IMR-90 (cell line): ENCODE measurements around the gene CNOT6. TPM values are rescaled to one million over a fixed set of nuclear protein-coding genes. Genes with fewer than 3 reads are reported as not detected.

ENCODE experiments used
- ATAC-seq: fragments of 200-7000 bp; cut with Tn5 transposase; 2 replicates; pipeline ENCODE4 v1.9.1; 2020; ENCODE audit warnings: low read depth, mild to moderate bottlenecking, moderate library complexity
- BruUV-seq: library from RNA; stranded (reverse); fragments of 400-500 nt; replicated peaks from 2 replicates; lab custom pipeline; 2021; lab: Mats Ljungman, UMichigan
- CTCF ChIA-PET: fragments of 300-600 bp; formaldehyde crosslinking; extraction: SDS; loops from one replicate; lab custom pipeline; 2021; ENCODE audit warnings: antibody characterized with exemption; lab: Yijun Ruan, JAX
- POLR2A ChIA-PET: fragments of 300-600 bp; sonication (Branson Sonifier 250); formaldehyde crosslinking; loops from one replicate; lab custom pipeline; 2022; ENCODE audit warnings: antibody characterized with exemption; ENCODE audit not compliant: unreplicated experiment; lab: Charles Lee
- DNase-seq: peaks from one replicate; pipeline ENCODE4 v3.0.0; 2013
- H2AFZ ChIP-seq: replicated peaks from 2 replicates; pipeline ENCODE3; 2013; ENCODE audit warnings: low read length, mild to moderate bottlenecking; ENCODE audit not compliant: poor library complexity
- H2AK5ac ChIP-seq: 2 replicates; pipeline ENCODE4 v1.6.1; 2013; ENCODE audit warnings: low read depth, low read length, inconsistent platforms
- H2AK9ac ChIP-seq: replicated peaks from 2 replicates; pipeline ENCODE3; 2013; ENCODE audit warnings: mild to moderate bottlenecking, low read depth, low read length, moderate library complexity; ENCODE audit not compliant: poor library complexity
- H2BK120ac ChIP-seq: 2 replicates; pipeline ENCODE4 v1.6.1; 2013; ENCODE audit warnings: low read depth, low read length, inconsistent platforms
- H2BK15ac ChIP-seq: 3 replicates; pipeline ENCODE4 v1.6.1; 2013; ENCODE audit warnings: low read depth, low read length, inconsistent platforms
- H2BK20ac ChIP-seq: 2 replicates; pipeline ENCODE4 v1.6.1; 2013; ENCODE audit warnings: low read depth, mild to moderate bottlenecking, inconsistent platforms, low read length, moderate library complexity
- H2BK5ac ChIP-seq: 2 replicates; pipeline ENCODE4 v1.6.1; 2013; ENCODE audit warnings: mild to moderate bottlenecking, low read depth, low read length, inconsistent platforms; ENCODE audit not compliant: poor library complexity, severe bottlenecking
- H3K14ac ChIP-seq: replicated peaks from 2 replicates; pipeline ENCODE4 v1.6.1; 2013; ENCODE audit warnings: low read depth, low read length, inconsistent platforms
- H3K18ac ChIP-seq: 2 replicates; pipeline ENCODE4 v1.6.1; 2013; ENCODE audit warnings: low read depth, low read length, control low read depth
- H3K23ac ChIP-seq: 2 replicates; pipeline ENCODE4 v1.6.1; 2013; ENCODE audit warnings: low read depth, low read length, inconsistent platforms
- H3K27ac ChIP-seq: 2 replicates; pipeline ENCODE4 v1.5.1; 2013; ENCODE audit warnings: mild to moderate bottlenecking, control low read depth, low read length; ENCODE audit not compliant: insufficient read depth
- H3K27me3 ChIP-seq: 2 replicates; pipeline ENCODE4 v1.6.1; 2013; ENCODE audit warnings: low read length; ENCODE audit not compliant: control insufficient read depth, insufficient read depth
- H3K36me3 ChIP-seq: 2 replicates; pipeline ENCODE4 v1.6.1; 2013; ENCODE audit warnings: low read length, mixed read lengths; ENCODE audit not compliant: control insufficient read depth, insufficient read depth
- H3K4ac ChIP-seq: 2 replicates; pipeline ENCODE4 v1.6.1; 2013; ENCODE audit warnings: low read depth, low read length, inconsistent platforms
- H3K4me1 ChIP-seq: 2 replicates; pipeline ENCODE4 v1.6.1; 2013; ENCODE audit warnings: low read length, mixed read lengths; ENCODE audit not compliant: control insufficient read depth, insufficient read depth
- H3K4me2 ChIP-seq: 2 replicates; pipeline ENCODE4 v1.6.1; 2013; ENCODE audit warnings: low read depth, mild to moderate bottlenecking, control low read depth, low read length, moderate library complexity
- H3K4me3 ChIP-seq: 2 replicates; pipeline ENCODE4 v1.5.1; 2013; ENCODE audit warnings: low read depth, mild to moderate bottlenecking, control low read depth, low read length, moderate library complexity; ENCODE audit not compliant: insufficient read depth
- H3K56ac ChIP-seq: 2 replicates; pipeline ENCODE4 v1.6.1; 2013; ENCODE audit warnings: low read length, inconsistent platforms; ENCODE audit not compliant: insufficient read depth; ENCODE audit errors: extremely low read depth
- H3K79me1 ChIP-seq, 2 experiments: 2 replicates each; pipeline ENCODE4 v1.6.1; 2013; ENCODE audit warnings: low read length in 2 of 2, inconsistent platforms in 1 of 2, low read depth in 1 of 2
- H3K9ac ChIP-seq: 2 replicates; pipeline ENCODE4 v1.6.1; 2013; ENCODE audit warnings: low read depth, low read length, control low read depth
- H3K9me1 ChIP-seq: 2 replicates; pipeline ENCODE4 v1.6.1; 2013; ENCODE audit warnings: low read length, inconsistent platforms; ENCODE audit not compliant: insufficient read depth
- H3K9me3 ChIP-seq: 2 replicates; pipeline ENCODE4 v1.6.1; 2013; ENCODE audit warnings: low read length; ENCODE audit not compliant: control insufficient read depth, insufficient read depth
- H4K20me1 ChIP-seq: 2 replicates; pipeline ENCODE4 v1.6.1; 2013; ENCODE audit warnings: low read length, inconsistent platforms; ENCODE audit not compliant: insufficient read depth
- H4K5ac ChIP-seq: 2 replicates; pipeline ENCODE4 v1.6.1; 2013; ENCODE audit warnings: mild to moderate bottlenecking, low read depth, low read length, control low read depth
- H4K8ac ChIP-seq, 2 experiments: 2 replicates each; pipeline ENCODE4 v1.6.1; 2013; ENCODE audit warnings: low read depth in 2 of 2, low read length in 2 of 2, control low read depth in 1 of 2, inconsistent platforms in 1 of 2
- H4K91ac ChIP-seq: 2 replicates; pipeline ENCODE4 v1.6.1; 2013; ENCODE audit warnings: low read depth, low read length, inconsistent platforms; ENCODE audit not compliant: insufficient read depth
- BHLHE40 ChIP-seq: fragments of 150-350 bp; IDR thresholded peaks from 2 replicates; pipeline ENCODE4 v1.6.1; 2016; ENCODE audit warnings: mild to moderate bottlenecking, low read depth, low read length
- CHD1 ChIP-seq: IDR thresholded peaks from 2 replicates; pipeline ENCODE4 v1.6.1; 2012; ENCODE audit warnings: low read depth, low read length, improper control_type of control experiment
- WGBS, 2 experiments: methylation state at CpG; one replicate each; pipeline versions ENCODE4 v1.1.5 to v1.1.7; 2013; ENCODE audit warnings: missing lambda C conversion rate in 2 of 2; ENCODE audit not compliant: insufficient read length in 1 of 2; ENCODE audit errors: extremely low coverage in 2 of 2; 5-methylcytosine and 5-hydroxymethylcytosine counted together
- dilution Hi-C: fragments of 300-500 bp; cut with HindIII; formaldehyde crosslinking; loops from one replicate; pipeline ENCODE4 v1.14.3; 2018; ENCODE audit warnings: low sequenced_read_pairs; ENCODE audit not compliant: unreplicated experiment
- in situ Hi-C: fragments of 300-500 bp; cut with MboI; formaldehyde crosslinking; loops from 3 replicates; pipeline ENCODE4 v1.14.3; 2019; ENCODE audit warnings: low sequenced_read_pairs, inconsistent platforms, mixed read lengths
- intact Hi-C: fragments of 100-400 bp; cut with micrococcal nuclease; formaldehyde crosslinking; loops from 2 replicates; pipeline ENCODE4 v1.10.0; 2022
- polyA plus RNA-seq, 3 experiments: library from polyadenylated mRNA; depleted of rRNA; stranded (reverse); fragments of >200 nt; gene quantifications; 2 replicates each; pipeline ENCODE4 v1.2.3, GENCODE V29; 2012; ENCODE audit warnings: low replicate concordance in 1 of 3
- total RNA-seq: library from RNA; depleted of rRNA; stranded (reverse); fragments of >200 nt; gene quantifications from 2 replicates; pipeline ENCODE4 v1.2.3, GENCODE V29; 2012

Gene CNOT6
- total and polyA plus RNA-seq, 2 of the 4 experiments (the other 2 are of a cell fraction) = 9.7 to 10.8 TPM

DNA sequence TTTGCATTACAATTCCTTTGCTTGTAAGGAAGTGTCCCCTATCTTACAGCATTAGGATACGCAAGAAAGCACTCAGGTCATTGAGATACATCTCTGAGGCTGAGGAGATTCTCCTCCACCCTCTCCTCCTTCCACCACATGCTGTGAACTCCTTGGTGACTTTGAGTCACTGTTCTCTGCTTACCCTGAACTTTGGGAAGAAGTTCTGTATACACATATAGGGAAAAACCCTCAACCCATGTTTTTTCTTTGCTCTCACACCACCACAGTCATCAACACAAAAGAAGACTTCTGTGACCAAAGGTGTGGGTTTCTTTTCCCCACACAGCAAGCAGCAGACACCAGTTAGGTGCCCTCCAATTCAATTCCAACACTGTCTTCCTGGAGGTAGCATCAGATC is 38.1 kb downstream of the CNOT6 start:
- CTCF ChIA-PET = no interaction called here
- POLR2A ChIA-PET = no interaction called here
- no peak for TF ChIP-seq CHD1
- TF ChIP-seq BHLHE40 = no peak

More for the DNA sequence above, 38.1 kb downstream of the CNOT6 start:
- WGBS, 2 experiments = no CpG with 5 or more reads among the region's 1 CpG
- Histone ChIP-seq H2BK20ac (no peak overlapping the region), H3K4me3 (no peak overlapping the region), H4K8ac (no peak overlapping the region), H2AFZ (no peak overlapping the region), H3K4me1 (no peaks in the 10 kb centered on the region), H2AK5ac (no peak overlapping the region), H3K79me1 (peaks cover 36 to 58% of the 10 kb centered on the region in 2 experiments), H3K18ac (no peak overlapping the region), H4K20me1 (peaks cover 17% of the 10 kb centered on the region; the same call in 1 of the 2 replicates), H4K91ac (no peak overlapping the region), H3K27me3 (no peaks in the 10 kb centered on the region), H3K4me2 (no peak overlapping the region), H3K9ac (no peak overlapping the region), H2BK5ac (no peak overlapping the region), H3K9me1 (no peaks in the 10 kb centered on the region), H3K27ac (no peak overlapping the region), H3K14ac (no peak overlapping the region), H3K36me3 (peaks cover 26% of the 10 kb centered on the region), H2AK9ac (no peak overlapping the region), H2BK120ac (no peak overlapping the region), H3K4ac (no peak overlapping the region), H2BK15ac (no peak overlapping the region), H3K9me3 (no peaks in the 10 kb centered on the region), H3K23ac (no peak overlapping the region), H4K5ac (no peak overlapping the region), H3K56ac (no peak overlapping the region)
- no TSS peak for BruUV-seq
- no peak for ATAC-seq
- no peak for DNase-seq
- dilution Hi-C loops = no loop called here
- intact Hi-C loops = no loop called here
- in situ Hi-C loops = no loop called here
